Activated B cell treated with CpG ODN at 0.5 μM for 24 hours (primary cell): ENCODE results near the gene DAZAP1. TPM values are rescaled to one million over a fixed set of nuclear protein-coding genes. Genes with fewer than 3 reads are reported as not detected.

Experiments
- ATAC-seq: fragments of 200-7000 bp; cut with Tn5 transposase; one replicate; pipeline ENCODE4 v1.10.0; 2021; ENCODE audit warnings: low read depth, mild to moderate bottlenecking, moderate library complexity
- CTCF ChIA-PET: fragments of 350-600 bp; sonication (Branson Sonifier 250); formaldehyde crosslinking; loops from one replicate; lab custom pipeline; 2021; ENCODE audit warnings: antibody characterized with exemption; lab: Charles Lee
- POLR2A ChIA-PET: fragments of 350-600 bp; sonication (Branson Sonifier 250); formaldehyde crosslinking; loops from one replicate; lab custom pipeline; 2021; ENCODE audit warnings: antibody characterized with exemption; lab: Charles Lee
- DNase-seq: peaks from one replicate; pipeline ENCODE4 v3.0.0; 2022
- H3K27ac Mint-ChIP-seq: one replicate; pipeline ENCODE4 v1.8.0; 2020; ENCODE audit warnings: mixed read lengths
- H3K27me3 Mint-ChIP-seq: one replicate; pipeline ENCODE4 v1.8.0; 2021; ENCODE audit warnings: mixed read lengths
- H3K36me3 Mint-ChIP-seq: one replicate; pipeline ENCODE4 v1.8.0; 2021; ENCODE audit warnings: low read depth, mixed read lengths
- H3K4me1 Mint-ChIP-seq: one replicate; pipeline ENCODE4 v1.8.0; 2021; ENCODE audit warnings: mixed read lengths
- H3K4me3 Mint-ChIP-seq: one replicate; pipeline ENCODE4 v1.8.0; 2020; ENCODE audit warnings: mild to moderate bottlenecking, mixed read lengths
- H3K9me3 Mint-ChIP-seq: one replicate; pipeline ENCODE4 v1.8.0; 2020; ENCODE audit warnings: mixed read lengths
- CTCF ChIP-seq: fragments of 200-600 bp; IDR thresholded peaks from one replicate; pipeline ENCODE4 v1.8.0; 2022; ENCODE audit warnings: antibody characterized with exemption, mild to moderate bottlenecking
- intact Hi-C: fragments of 100-400 bp; cut with micrococcal nuclease; formaldehyde crosslinking; loops from one replicate; pipeline ENCODE4 v1.15.1; 2024
- total RNA-seq: library from RNA; stranded (reverse); gene quantifications from 2 replicates; pipeline ENCODE4 v1.2.3, GENCODE V29; 2022

DAZAP1 gene
- total RNA-seq, 1 donor from 2014 or later: 195 TPM

- peaks cover 17% of the 10 kb centered on the region for H3K4me1 Mint-ChIP-seq
- no peak for TF ChIP-seq CTCF
- peaks cover 21% of the 10 kb centered on the region for H3K27me3 Mint-ChIP-seq
- POLR2A ChIA-PET: interaction anchor here (0.7 kb wide), 1 partner anchor 15 kb away, joined by 5 read pairs; no protein-coding TSS in a partner anchor
- no peak overlapping the region for H3K27ac Mint-ChIP-seq
- ATAC-seq: no peak
- CTCF ChIA-PET: no interaction called here
- DNase-seq: no peak
- H3K4me3 Mint-ChIP-seq: no peak overlapping the region
- H3K9me3 Mint-ChIP-seq: no peaks in the 10 kb centered on the region
- intact Hi-C loops: no loop called here
- H3K36me3 Mint-ChIP-seq: peaks cover 2% of the 10 kb centered on the region
Observed at GRCh38 chr19:1457031-1457739, 49.8 kb downstream of the DAZAP1 start.

GRCh38 chr19:1457892-1458291 lies 50.5 kb downstream of the DAZAP1 start:
- intact Hi-C loops: no loop called here
- Mint-ChIP-seq H3K27me3 (peaks cover 15% of the 10 kb centered on the region), H3K27ac (no peak overlapping the region), H3K4me3 (no peak overlapping the region), H3K4me1 (peaks cover 17% of the 10 kb centered on the region), H3K36me3 (peaks cover 2% of the 10 kb centered on the region), H3K9me3 (no peaks in the 10 kb centered on the region)
- DNase-seq (no peak), ATAC-seq (no peak)
- TF ChIP-seq CTCF: no peak
- POLR2A ChIA-PET: interaction anchor here (0.6 to 0.7 kb wide), 2 partner anchors 14 to 15 kb away, joined by 5 to 6 read pairs; no protein-coding TSS in a partner anchor
- CTCF ChIA-PET: no interaction called here

- Mint-ChIP-seq H3K9me3 (no peaks in the 10 kb centered on the region), H3K36me3 (peaks cover 2% of the 10 kb centered on the region), H3K4me3 (no peak overlapping the region), H3K4me1 (peaks cover 11% of the 10 kb centered on the region), H3K27ac (no peak overlapping the region), H3K27me3 (peaks cover 11% of the 10 kb centered on the region)
- ATAC-seq: no peak
- POLR2A ChIA-PET: no interaction called here
- CTCF ChIA-PET: no interaction called here
- intact Hi-C loops: no loop called here
- no peak for TF ChIP-seq CTCF
- DNase-seq: no peak
Observed at GRCh38 chr19:1459479-1459878, 52.1 kb downstream of the DAZAP1 start.

- no peak for TF ChIP-seq CTCF
- intact Hi-C loops: loop anchor here (10.0 kb wide), 1 partner anchor 304 kb away; no protein-coding TSS in a partner anchor
- no peak for DNase-seq
- ATAC-seq: no peak
- Mint-ChIP-seq H3K4me1 (peaks cover 6% of the 10 kb centered on the region), H3K27me3 (peaks cover 8% of the 10 kb centered on the region), H3K27ac (no peak overlapping the region), H3K9me3 (no peaks in the 10 kb centered on the region), H3K4me3 (no peak overlapping the region), H3K36me3 (peaks cover 2% of the 10 kb centered on the region)
- ChIA-PET CTCF (no interaction called here), POLR2A (no interaction called here)
Observed at GRCh38 chr19:1460033-1460995, 52.9 kb downstream of the DAZAP1 start.

GRCh38 chr19:1461862-1462261 lies 54.5 kb downstream of the DAZAP1 start:
- DNase-seq: no peak
- ChIA-PET CTCF (no interaction called here), POLR2A (interaction anchor here (0.7 kb wide), 1 partner anchor 10 kb away, joined by 10 read pairs; no protein-coding TSS in a partner anchor)
- TF ChIP-seq CTCF: no peak
- no peak for ATAC-seq
- H3K36me3 Mint-ChIP-seq: peaks cover 2% of the 10 kb centered on the region
- intact Hi-C loops: loop anchor here (10.0 kb wide), 1 partner anchor 303 kb away; no protein-coding TSS in a partner anchor
- peaks cover 3% of the 10 kb centered on the region for H3K27me3 Mint-ChIP-seq
- no peak overlapping the region for H3K4me3 Mint-ChIP-seq
- peaks cover 3% of the 10 kb centered on the region for H3K4me1 Mint-ChIP-seq
- H3K27ac Mint-ChIP-seq: no peak overlapping the region
- H3K9me3 Mint-ChIP-seq: no peaks in the 10 kb centered on the region
